ACHN (cell line): Measurements from ENCODE around the gene FRAS1.
"Not testable (repeated sequence)": the region's sequence is repeated elsewhere in the genome, so short reads cannot be mapped to it uniquely, and the experiment has no call there.

ENCODE experiments used
- DNase-seq: peaks from one replicate; pipeline ENCODE4 v3.0.0-alpha.2; 2015
- in situ Hi-C: cut with HindIII; loops from 2 replicates; pipeline ENCODE4 v1.10.0; 2017; ENCODE audit warnings: low sequenced_read_pairs, low pct_ligation_motif_present, low pct_unique_long_range_greater_than_20kb

The FRAS1 gene

DNA sequence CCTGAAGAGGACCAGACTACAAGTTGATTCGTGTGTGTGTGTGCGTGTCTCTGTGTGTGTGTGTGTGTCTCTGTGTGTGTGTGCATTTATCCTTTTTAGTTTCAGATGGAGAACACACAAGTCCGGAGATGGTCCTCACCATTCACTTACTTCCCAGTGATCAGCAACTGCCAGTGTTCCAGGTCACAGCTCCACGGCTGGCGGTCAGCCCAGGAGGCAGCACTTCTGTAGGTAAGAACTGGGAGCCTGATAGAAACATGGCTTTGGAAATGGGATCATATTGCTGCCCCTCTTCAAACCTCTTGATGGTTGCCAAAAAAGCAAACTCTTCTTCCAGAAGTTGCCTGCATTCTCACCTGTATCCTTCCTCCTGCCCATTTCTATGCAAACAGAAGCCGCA lies 371.9 kb downstream of the FRAS1 start:
- DNase-seq = no peak
- in situ Hi-C loops = no loop called here

- in situ Hi-C loops = no loop called here
- DNase-seq = peak; percentile 15
Observed at GRCh38 chr4:78432896-78433295, 375.8 kb downstream of the FRAS1 start.

DNA sequence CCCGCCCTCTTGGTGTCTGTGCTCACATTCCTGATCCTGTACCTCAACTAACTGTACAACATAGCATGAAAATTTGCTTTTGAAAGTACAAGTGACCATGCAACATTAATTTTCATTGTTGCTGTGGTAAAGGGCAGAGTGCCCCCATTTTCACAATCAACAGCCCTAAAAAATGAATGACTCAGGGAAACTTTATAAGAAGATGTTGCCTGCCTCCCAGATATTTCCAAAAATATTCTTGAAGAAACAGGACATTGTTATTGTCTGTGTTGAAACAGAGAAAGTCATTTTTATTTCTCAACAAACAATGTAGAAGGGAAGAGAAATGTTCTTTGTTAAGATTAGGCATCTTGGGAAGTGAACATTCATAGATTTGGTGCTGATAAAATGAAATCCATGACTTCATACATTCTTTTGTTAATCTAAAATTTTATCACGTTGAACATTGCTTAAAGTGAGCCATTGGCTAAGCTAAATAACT lies 380.5 kb downstream of the FRAS1 start:
- in situ Hi-C loops = no loop called here
- DNase-seq = no peak

GRCh38 chr4:78439328-78439727 lies 382.2 kb downstream of the FRAS1 start:
- in situ Hi-C loops = no loop called here
- DNase-seq = no peak

- in situ Hi-C loops = no loop called here
- no peak for DNase-seq
Observed at GRCh38 chr4:78441756-78442155, 384.6 kb downstream of the FRAS1 start.

- in situ Hi-C loops = no loop called here
Observed at GRCh38 chr4:78446619-78447018, 389.5 kb downstream of the FRAS1 start.

GRCh38 chr4:78451407-78451806 lies 394.3 kb downstream of the FRAS1 start:
- in situ Hi-C loops = no loop called here
- no peak for DNase-seq

More at GRCh38 chr4:78446619-78447018, 389.5 kb downstream of the FRAS1 start:
- DNase-seq = no peak

DNA sequence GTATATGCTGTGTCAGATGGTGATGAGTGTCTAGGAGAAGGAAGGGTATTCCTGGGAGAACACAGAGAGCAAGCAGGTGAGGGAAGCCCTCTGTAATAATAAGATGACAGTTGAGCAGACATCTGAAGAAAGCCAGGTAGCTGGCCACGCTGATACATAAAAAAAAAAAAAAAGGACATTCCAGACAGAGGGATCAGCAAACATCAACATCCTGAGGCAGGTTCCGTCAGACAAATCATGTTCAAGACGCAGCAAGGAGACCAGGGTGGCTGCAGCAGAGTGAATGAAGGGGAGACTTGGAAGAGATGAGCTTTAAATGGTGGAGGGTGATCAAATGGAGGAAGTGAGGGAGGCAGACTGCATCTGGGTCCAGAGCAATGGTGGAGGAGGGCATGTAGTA lies 396.9 kb downstream of the FRAS1 start:
- DNase-seq = no peak
- in situ Hi-C loops = no loop called here

GRCh38 chr4:78457751-78458150 lies 400.6 kb downstream of the FRAS1 start:
- no peak for DNase-seq
- in situ Hi-C loops = no loop called here

DNA sequence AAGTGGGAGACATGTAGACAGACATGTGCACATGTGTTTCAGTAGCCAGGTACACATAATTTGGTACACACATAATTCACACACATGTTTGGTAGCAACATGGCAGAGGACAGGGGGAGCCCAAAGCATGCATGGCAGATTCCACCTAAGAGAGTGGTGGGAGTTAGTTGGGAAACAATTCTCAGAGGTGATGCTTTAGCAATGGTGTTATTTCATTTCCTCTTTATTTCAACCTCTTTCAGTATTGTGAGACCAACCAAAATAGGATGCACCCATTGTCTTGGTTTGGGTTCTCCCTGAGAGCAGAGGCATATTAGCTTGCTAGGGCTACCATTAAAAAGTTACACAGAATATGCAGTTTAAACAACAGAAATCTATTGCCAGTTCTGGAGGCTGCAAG lies 402.2 kb downstream of the FRAS1 start:
- in situ Hi-C loops = no loop called here
- no peak for DNase-seq

GRCh38 chr4:78460368-78460767 lies 403.2 kb downstream of the FRAS1 start:
- DNase-seq = no peak
- in situ Hi-C loops = no loop called here

DNA sequence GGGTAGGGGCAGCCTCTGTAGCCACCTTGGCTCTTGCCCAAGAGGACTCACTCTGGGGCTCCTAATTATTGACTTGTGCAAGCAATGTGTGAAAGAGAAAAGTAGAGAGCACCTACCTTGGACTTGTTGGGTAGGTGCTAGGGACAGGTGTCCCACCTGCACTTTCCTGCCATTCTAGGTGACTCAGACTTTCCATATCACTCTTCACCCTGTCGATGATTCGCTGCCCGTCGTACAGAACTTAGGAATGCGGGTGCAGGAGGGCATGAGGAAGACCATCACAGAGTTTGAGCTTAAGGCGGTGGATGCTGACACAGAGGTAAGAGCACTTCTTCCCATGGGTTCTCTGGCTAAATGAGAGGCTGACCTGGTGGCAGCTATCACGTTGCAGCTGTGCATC lies 407.1 kb downstream of the FRAS1 start:
- in situ Hi-C loops = no loop called here
- no peak for DNase-seq

DNA sequence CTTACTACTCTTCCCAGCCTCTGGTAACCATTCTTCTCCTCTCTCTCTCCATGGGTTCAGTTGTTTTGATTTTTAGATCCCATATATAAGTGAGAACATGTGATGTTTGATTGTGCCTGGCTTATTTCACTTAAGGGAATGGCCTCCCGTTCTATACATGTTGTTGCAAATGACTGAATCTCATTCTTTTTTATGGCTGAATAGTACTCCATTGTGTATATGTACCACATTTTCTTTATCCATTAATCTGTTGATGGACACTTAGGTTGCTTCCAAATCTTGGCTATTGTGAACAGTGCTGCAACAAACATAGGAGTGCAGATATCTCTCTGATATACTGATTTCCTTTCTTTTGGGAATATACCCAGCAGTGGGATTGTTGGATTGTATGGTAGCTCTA lies 410.1 kb downstream of the FRAS1 start:
- in situ Hi-C loops, DNase-seq: not testable (repeated sequence)

- in situ Hi-C loops = no loop called here
- no peak for DNase-seq
Observed at GRCh38 chr4:78468272-78468671, 411.1 kb downstream of the FRAS1 start.

DNA sequence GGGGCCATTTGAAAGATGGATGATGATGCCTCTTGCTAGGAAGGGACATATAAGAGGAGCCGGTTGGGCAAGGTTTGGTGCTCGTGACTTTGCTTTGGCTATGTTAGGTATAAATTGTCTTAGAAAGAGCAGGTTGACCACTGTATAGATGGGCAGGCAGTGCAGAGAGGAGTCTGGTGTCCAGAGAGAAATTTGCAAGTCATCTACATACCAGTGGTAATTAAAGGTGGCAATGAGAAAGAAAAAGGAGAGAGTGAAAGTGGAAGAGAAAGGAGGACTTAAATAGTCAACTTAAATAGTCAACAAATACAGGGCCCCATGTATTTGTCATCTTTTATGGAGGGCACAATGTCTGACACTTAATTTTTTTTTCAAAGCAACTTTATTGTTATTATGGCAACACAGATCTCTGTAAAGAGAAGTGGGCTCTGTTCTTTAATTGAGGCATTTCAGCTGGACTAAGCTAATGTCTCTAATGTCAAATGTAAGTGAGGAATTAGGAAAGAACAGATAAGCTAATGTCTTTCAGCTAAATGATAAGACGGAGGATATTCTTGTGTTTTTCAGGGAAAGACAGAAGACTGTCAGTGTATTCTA lies 419.1 kb downstream of the FRAS1 start:
- no peak for DNase-seq
- in situ Hi-C loops = no loop called here

DNA sequence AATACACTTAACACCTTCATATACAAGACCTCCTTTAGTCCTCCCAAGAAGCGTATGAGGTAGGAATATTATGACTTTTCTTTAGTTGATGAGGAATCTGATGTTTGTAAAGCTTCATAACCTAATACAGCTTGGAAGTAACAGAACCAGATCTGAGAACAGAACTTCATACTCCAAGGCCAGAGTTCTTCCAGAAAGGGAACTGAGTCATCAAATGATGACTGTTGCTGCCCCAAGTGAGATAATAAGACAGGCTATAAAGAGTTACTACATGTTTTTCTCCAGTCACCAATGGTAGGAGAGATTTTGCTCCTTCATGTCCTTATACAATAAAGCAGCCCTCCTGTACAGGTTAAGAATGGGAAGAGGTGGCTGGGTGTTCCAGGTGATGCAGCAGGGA lies 420.2 kb downstream of the FRAS1 start:
- in situ Hi-C loops = no loop called here
- no peak for DNase-seq

DNA sequence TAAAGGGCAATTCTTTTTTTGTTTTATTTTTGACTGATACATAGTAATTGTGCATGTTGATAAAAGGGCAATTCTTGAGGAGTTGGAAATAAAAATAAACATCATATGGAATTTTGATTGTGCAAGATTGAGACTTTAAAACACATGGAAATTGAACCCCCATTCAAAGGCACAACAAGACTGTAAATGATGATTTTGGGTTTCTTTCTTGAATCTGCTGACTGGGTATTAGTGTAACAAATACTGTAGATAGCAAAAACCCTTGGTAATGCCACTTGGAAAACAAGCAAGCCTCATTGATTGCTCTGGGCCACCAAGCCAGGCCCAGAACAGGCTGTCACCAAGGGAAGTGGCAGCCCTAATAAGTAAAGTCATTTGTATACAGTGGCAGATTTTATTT lies 421.4 kb downstream of the FRAS1 start:
- no peak for DNase-seq
- in situ Hi-C loops = no loop called here

DNA sequence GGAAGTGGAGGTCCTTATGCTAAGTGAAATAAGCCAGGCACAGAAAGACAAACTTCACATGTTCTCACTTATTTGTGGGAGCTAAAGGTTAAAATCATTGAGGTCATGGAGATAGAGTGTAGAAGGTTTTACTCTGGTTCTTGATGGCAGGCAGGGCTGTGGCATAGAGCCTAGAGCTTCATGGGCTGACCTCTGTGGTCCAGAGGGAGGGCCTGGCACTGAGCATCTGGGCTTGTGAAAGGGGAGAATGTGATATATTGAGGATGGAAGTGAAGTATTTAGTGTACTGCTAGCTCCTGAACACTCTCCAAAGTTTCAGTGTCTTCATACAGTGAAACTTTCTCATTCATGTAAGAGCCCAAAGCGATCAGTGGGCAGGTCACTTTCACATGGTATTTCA lies 423.2 kb downstream of the FRAS1 start:
- in situ Hi-C loops = no loop called here
- DNase-seq = no peak

DNA sequence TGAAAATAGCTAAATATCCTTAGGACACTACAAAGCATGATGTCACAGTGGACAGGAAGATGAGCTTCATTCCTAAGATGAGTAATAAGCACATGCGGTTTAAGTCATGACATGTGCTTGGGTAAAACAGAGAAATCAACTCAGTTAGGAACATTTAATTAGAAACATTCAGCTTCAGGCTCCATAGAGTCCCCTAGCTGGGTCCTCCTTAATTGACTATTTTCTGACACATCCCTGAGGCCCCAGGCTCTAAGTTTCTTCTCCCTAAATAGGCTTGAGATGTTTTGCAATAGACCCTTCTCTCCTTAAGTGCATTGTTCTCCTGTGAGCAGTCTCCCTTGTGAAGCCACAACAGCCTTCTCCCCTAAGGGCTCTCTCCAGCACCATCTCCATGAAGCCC lies 424.1 kb downstream of the FRAS1 start:
- DNase-seq = no peak
- in situ Hi-C loops = no loop called here

DNA sequence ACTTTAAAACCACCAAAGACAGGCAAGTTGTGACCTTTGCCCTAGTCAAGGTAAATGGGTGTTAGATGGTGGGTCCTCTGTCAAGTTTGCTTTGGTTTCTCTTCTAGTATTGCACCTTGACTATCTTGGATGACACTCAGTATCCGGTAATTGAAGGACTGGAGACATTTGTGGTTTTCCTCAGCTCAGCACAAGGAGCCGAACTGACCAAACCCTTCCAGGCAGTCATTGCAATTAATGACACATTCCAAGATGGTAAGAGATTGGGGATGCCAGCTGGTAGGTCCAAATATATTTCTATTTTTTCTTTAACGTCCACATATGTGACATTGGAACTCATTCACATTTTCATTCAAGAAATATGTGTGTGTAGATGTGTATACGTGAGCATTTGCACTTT lies 425.2 kb downstream of the FRAS1 start:
- in situ Hi-C loops = no loop called here
- DNase-seq = no peak

GRCh38 chr4:78483811-78484210 lies 426.7 kb downstream of the FRAS1 start:
- in situ Hi-C loops = no loop called here
- DNase-seq = no peak
